ENCODE measurements around the gene RAB6A. TPM values are rescaled to one million over a fixed set of nuclear protein-coding genes. Genes with fewer than 3 reads are reported as not detected.

RAB6A gene
- total and polyA plus RNA-seq, 2 of the 8 experiments (the other 6 are each of a cell fraction or from before 2014, with no cell fraction given), result 24.4 to 88.6 TPM

- peaks cover 5 to 18% of the 10 kb centered on the region in 2 experiments for H4K20me1 ChIP-seq (replicated peaks in 1 of 2; ENCODE audit: control insufficient read depth in 1 of 2, insufficient read depth in 2 of 2, low read length in 2 of 2)
- POLR2A ChIA-PET (ENCODE audit: partially characterized antibody), result interaction anchor here (0.6 to 1.6 kb wide), 2 partner anchors 14 to 60 kb away, joined by 3 read pairs; no protein-coding TSS in a partner anchor
- WGBS, 2 experiments (ENCODE audit: extremely low coverage in 1 of 2, insufficient coverage in 1 of 2, insufficient read length in 1 of 2, insufficient replicate concordance in 2 of 2, low coverage in 1 of 2, low lambda C conversion rate in 2 of 2, missing lambda C conversion rate in 1 of 2), result 89% methylated on average over 1 of the region's 1 CpG; no CpG with 5 or more reads in 1 of the 2 experiments
- TF ChIP-seq POU5F1 (IDR thresholded peaks at IDR 0.05; ENCODE audit: low read depth, low read length), result no peak
- no peak for TF ChIP-seq BRCA1 (IDR thresholded peaks at IDR 0.05; ENCODE audit: low read depth, low read length)
- no peak for TF ChIP-seq ATF2 (IDR thresholded peaks at IDR 0.05; ENCODE audit: low read length)
- TF ChIP-seq SP2 (IDR thresholded peaks at IDR 0.05; ENCODE audit: low read length), result no peak
- TF ChIP-seq JUND (IDR thresholded peaks at IDR 0.05; ENCODE audit: low read length), result no peak
- TF ChIP-seq KDM1A (IDR thresholded peaks at IDR 0.05; ENCODE audit: borderline replicate concordance, low read length), result no peak
- TF ChIP-seq CBX5 (IDR thresholded peaks at IDR 0.05; ENCODE audit: low read depth, low read length), result no peak
- no peak for TF ChIP-seq SP1 (IDR thresholded peaks at IDR 0.05; ENCODE audit: low read depth, low read length)
- no peak for TF ChIP-seq ASH2L (IDR thresholded peaks at IDR 0.05; ENCODE audit: low read length)
- TF ChIP-seq SAP30 (IDR thresholded peaks at IDR 0.05; ENCODE audit: insufficient read depth, insufficient replicate concordance, low read length), result no peak
- no peak for TF ChIP-seq SIX5 (IDR thresholded peaks at IDR 0.05; ENCODE audit: low read depth, low read length)
- TF ChIP-seq TCF12 (IDR thresholded peaks at IDR 0.05; ENCODE audit: low read depth, low read length), result no peak
- TF ChIP-seq RBBP5 (IDR thresholded peaks at IDR 0.05; ENCODE audit: borderline replicate concordance, low read depth, low read length), result no peak
- no peak for TF ChIP-seq PHF8 (conservative IDR thresholded peaks at IDR 0.05; ENCODE audit: low read depth, low read length)
Measured at GRCh38 chr11:73753938-73754337, 6.9 kb downstream of the RAB6A start.

More at GRCh38 chr11:73753938-73754337, 6.9 kb downstream of the RAB6A start:
- Histone ChIP-seq H2AK5ac (ENCODE audit: low read depth, low read length) (no peak overlapping the region), H4K8ac (ENCODE audit: extremely low read depth, insufficient read depth, low read length) (no peak overlapping the region), H2BK15ac (ENCODE audit: low read length) (no peak overlapping the region), H3K23me2 (ENCODE audit: low read depth, low read length) (no peaks in the 10 kb centered on the region), H2BK5ac (ENCODE audit: low read depth, low read length) (no peak overlapping the region), H3K4me2 (ENCODE audit: insufficient read depth in 1 of 2, low read depth in 2 of 2, low read length in 2 of 2) (no peak overlapping the region), H2BK20ac (ENCODE audit: low read length) (no peak overlapping the region), H4K91ac (replicated peaks; ENCODE audit: insufficient read length, low read length) (no peak overlapping the region), H3K27me3 (replicated peaks in 1 of 4; ENCODE audit: control insufficient read depth in 3 of 4, extremely low read depth in 1 of 4, insufficient read depth in 3 of 4, low read length in 3 of 4) (no peaks in the 10 kb centered on the region), H3K23ac (ENCODE audit: insufficient read length) (no peak overlapping the region), H2AFZ (ENCODE audit: low read length) (no peak overlapping the region), H3K4me3 (ENCODE audit: extremely low read depth in 1 of 4, insufficient read depth in 2 of 4, low read depth in 3 of 4, low read length in 4 of 4) (no peak overlapping the region), H3K4ac (replicated peaks; ENCODE audit: insufficient read length, low read depth, low read length) (no peak overlapping the region), H3K9ac (replicated peaks in 1 of 4; ENCODE audit: extremely low read depth in 1 of 4, low read depth in 3 of 4, low read length in 3 of 4) (no peak overlapping the region), H4K5ac (ENCODE audit: insufficient read length, low read depth, low read length) (no peak overlapping the region), H3K18ac (ENCODE audit: extremely low read depth, low read length) (no peak overlapping the region), H3K79me1 (ENCODE audit: low read depth, low read length) (peaks cover 31% of the 10 kb centered on the region), H3K27ac (ENCODE audit: low read depth, low read length) (no peak overlapping the region), H3K79me2 (ENCODE audit: control insufficient read depth in 1 of 2, insufficient read depth in 2 of 2, low read length in 2 of 2) (peaks cover 31 to 93% of the 10 kb centered on the region in 2 experiments), H2BK120ac (replicated peaks; ENCODE audit: low read depth, low read length) (no peak overlapping the region), H3K56ac (replicated peaks; ENCODE audit: insufficient read length, low read depth, low read length) (no peak overlapping the region), H2BK12ac (ENCODE audit: low read depth, low read length) (no peak overlapping the region), H3K4me1 (replicated peaks in 1 of 4; ENCODE audit: control insufficient read depth in 3 of 4, insufficient read depth in 4 of 4, low read length in 3 of 4) (peaks cover 0 to 4% (median 0%) of the 10 kb centered on the region in 4 experiments; a peak in 2 of 7 replicates), H3K14ac (ENCODE audit: insufficient read length) (no peak overlapping the region), H3K36me3 (ENCODE audit: control insufficient read depth in 2 of 4, insufficient read depth in 4 of 4, low read length in 3 of 4) (no peaks in the 10 kb centered on the region), H3K9me3 (ENCODE audit: insufficient read depth in 2 of 2, low read depth in 1 of 2, low read length in 1 of 2) (no peaks in the 10 kb centered on the region)
- FAIRE-seq (no peak), DNase-seq (ENCODE audit: low read depth in 1 of 2, low spot score in 2 of 2) (no peak)
- CTCF ChIA-PET (ENCODE audit: partially characterized antibody), result interaction anchor here (0.6 to 1.6 kb wide), 2 partner anchors 24 to 118 kb away, joined by 5 to 11 read pairs; no protein-coding TSS in a partner anchor

Data from H1 (cell line).